Measurements from ENCODE around the gene NACA.

DNA sequence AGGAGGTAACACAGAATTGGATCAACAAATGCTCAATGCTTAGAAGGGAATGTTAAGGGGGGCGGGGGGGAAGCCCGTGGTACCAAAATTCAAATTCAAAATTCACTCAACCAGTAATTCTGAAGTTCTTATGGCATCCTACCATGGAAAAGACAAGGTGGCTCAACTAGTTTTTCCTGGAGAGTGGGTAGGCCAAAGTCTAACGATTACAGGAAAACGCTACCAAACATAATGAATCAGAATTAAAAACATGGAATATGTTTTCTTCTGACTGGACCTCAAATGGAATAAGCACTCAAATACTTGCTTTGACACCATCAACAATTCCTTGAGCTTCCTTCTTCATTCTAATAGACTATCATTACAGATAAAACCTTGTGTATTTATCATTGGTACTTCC lies 2.3 kb downstream of the NACA start:
- TF ChIP-seq, protein P1, sequence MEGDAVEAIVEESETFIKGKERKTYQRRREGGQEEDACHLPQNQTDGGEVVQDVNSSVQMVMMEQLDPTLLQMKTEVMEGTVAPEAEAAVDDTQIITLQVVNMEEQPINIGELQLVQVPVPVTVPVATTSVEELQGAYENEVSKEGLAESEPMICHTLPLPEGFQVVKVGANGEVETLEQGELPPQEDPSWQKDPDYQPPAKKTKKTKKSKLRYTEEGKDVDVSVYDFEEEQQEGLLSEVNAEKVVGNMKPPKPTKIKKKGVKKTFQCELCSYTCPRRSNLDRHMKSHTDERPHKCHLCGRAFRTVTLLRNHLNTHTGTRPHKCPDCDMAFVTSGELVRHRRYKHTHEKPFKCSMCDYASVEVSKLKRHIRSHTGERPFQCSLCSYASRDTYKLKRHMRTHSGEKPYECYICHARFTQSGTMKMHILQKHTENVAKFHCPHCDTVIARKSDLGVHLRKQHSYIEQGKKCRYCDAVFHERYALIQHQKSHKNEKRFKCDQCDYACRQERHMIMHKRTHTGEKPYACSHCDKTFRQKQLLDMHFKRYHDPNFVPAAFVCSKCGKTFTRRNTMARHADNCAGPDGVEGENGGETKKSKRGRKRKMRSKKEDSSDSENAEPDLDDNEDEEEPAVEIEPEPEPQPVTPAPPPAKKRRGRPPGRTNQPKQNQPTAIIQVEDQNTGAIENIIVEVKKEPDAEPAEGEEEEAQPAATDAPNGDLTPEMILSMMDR (IDR thresholded peaks at IDR 0.05): no peak
- TF ChIP-seq POLR2A (IDR thresholded peaks at IDR 0.05) (no peak), EP300 (IDR thresholded peaks at IDR 0.05) (no peak)

Measured in upper lobe of left lung (tissue), 4 donors.